ENCODE data around the gene OTOF. TPM values are rescaled to one million over a fixed set of nuclear protein-coding genes. Genes with fewer than 3 reads are reported as not detected.

Gene OTOF
- total and polyA plus RNA-seq, 2 donors (not counting 1 experiment from before 2014, with no cell fraction given): not detected

DNA sequence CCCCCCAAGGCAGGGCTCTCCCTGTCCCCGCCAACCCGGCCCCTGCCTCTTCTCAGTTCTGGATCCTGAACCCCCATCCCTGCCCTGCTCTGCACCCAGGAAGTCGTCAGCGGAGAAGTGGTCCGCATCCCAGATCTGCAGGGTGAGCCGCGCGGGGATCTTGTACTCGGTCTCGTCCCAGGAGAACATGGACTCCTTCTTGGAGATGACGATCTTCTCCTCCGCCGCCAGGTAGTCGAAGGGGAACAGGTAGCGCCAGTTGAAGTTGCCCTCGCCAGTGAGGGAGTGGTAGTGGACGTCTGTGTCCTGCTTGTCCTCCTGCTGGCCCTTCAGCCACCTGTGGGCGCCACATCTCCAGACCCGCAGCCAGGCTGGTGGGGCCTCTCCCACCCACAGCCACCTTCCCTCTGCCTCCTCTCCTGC lies 16.3 kb downstream of the OTOF start:
- Histone ChIP-seq H3K9ac (ENCODE audit: insufficient read depth, low read length) (no peak overlapping the region), H3K36me3 (ENCODE audit: control insufficient read depth, insufficient read depth, low read length) (no peaks in the 10 kb centered on the region), H4K20me1 (ENCODE audit: control insufficient read depth, extremely low read depth, insufficient read depth, low read length) (no peaks in the 10 kb centered on the region), H3K4me2 (ENCODE audit: extremely low read depth, insufficient read depth, low read length) (no peak overlapping the region), H2AFZ (ENCODE audit: low read length) (no peak overlapping the region), H3K79me2 (ENCODE audit: control insufficient read depth, insufficient read depth, low read length) (no peaks in the 10 kb centered on the region), H3K4me3 (replicated peaks in 1 of 4; ENCODE audit: control extremely low read depth in 1 of 4, insufficient read depth in 1 of 4, low read depth in 3 of 4, low read length in 4 of 4) (no peak overlapping the region), H3K27ac (ENCODE audit: insufficient read depth, low read length) (no peak overlapping the region), H3K4me1 (ENCODE audit: control insufficient read depth, extremely low read depth, insufficient read depth, low read length) (no peaks in the 10 kb centered on the region), H3K27me3 (ENCODE audit: control insufficient read depth, insufficient read depth, low read length) (no peaks in the 10 kb centered on the region), H3K9me3 (ENCODE audit: control insufficient read depth, insufficient read depth, low read depth, low read length) (no peaks in the 10 kb centered on the region)
- no peak for TF ChIP-seq EZH2 (IDR thresholded peaks at IDR 0.05; ENCODE audit: low read length, missing control alignments)
- TF ChIP-seq CTCF (conservative IDR thresholded peaks at IDR 0.05 in 1 of 2, IDR thresholded peaks at IDR 0.05 in 1 of 2; ENCODE audit: low read depth in 1 of 2, low read length in 2 of 2): no peak
- no peak for DNase-seq (ENCODE audit: low read depth in 2 of 2)

DNA sequence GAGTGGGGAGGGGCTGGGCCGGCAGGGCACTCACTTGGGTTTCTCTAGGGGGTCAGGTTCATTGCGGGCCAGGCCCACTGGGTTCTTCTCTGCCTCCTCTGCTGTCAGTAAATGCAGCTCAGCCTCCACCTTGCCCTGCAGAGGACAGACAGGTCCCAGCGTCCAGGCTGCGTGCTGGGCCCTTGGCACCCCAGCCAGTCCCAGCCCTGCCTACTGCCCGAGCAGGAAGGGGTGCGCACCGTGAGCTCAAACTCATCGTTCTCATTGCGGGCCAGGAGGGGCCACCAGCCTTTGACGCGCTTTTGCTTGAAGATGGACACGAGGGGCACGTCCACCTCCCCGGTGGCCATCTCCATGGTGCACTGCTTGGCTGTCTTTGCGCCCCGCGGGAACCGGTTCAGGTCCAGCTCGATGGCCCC lies 17.3 kb downstream of the OTOF start:
- no peaks in the 10 kb centered on the region for H3K4me1 ChIP-seq (ENCODE audit: control insufficient read depth, extremely low read depth, insufficient read depth, low read length)

GRCh38 chr2:26459991-26460612 lies 17.8 kb downstream of the OTOF start:
- H3K4me3 ChIP-seq (replicated peaks in 1 of 4; ENCODE audit: control extremely low read depth in 1 of 4, insufficient read depth in 1 of 4, low read depth in 3 of 4, low read length in 4 of 4): no peak overlapping the region
- H3K9me3 ChIP-seq (ENCODE audit: control insufficient read depth, insufficient read depth, low read depth, low read length): no peaks in the 10 kb centered on the region
- H3K9ac ChIP-seq (ENCODE audit: insufficient read depth, low read length): no peak overlapping the region
- no peaks in the 10 kb centered on the region for H3K36me3 ChIP-seq (ENCODE audit: control insufficient read depth, insufficient read depth, low read length)
- TF ChIP-seq CTCF (conservative IDR thresholded peaks at IDR 0.05 in 1 of 2, IDR thresholded peaks at IDR 0.05 in 1 of 2; ENCODE audit: low read depth in 1 of 2, low read length in 2 of 2): no peak
- TF ChIP-seq EZH2 (IDR thresholded peaks at IDR 0.05; ENCODE audit: low read length, missing control alignments): no peak
- no peaks in the 10 kb centered on the region for H3K4me1 ChIP-seq (ENCODE audit: control insufficient read depth, extremely low read depth, insufficient read depth, low read length)
- H2AFZ ChIP-seq (ENCODE audit: low read length): no peak overlapping the region
- no peak overlapping the region for H3K27ac ChIP-seq (ENCODE audit: insufficient read depth, low read length)
- H3K79me2 ChIP-seq (ENCODE audit: control insufficient read depth, insufficient read depth, low read length): no peaks in the 10 kb centered on the region
- no peak for DNase-seq (ENCODE audit: low read depth in 2 of 2)
- no peak overlapping the region for H3K4me2 ChIP-seq (ENCODE audit: extremely low read depth, insufficient read depth, low read length)
- no peaks in the 10 kb centered on the region for H4K20me1 ChIP-seq (ENCODE audit: control insufficient read depth, extremely low read depth, insufficient read depth, low read length)
- no peaks in the 10 kb centered on the region for H3K27me3 ChIP-seq (ENCODE audit: control insufficient read depth, insufficient read depth, low read length)

More for the DNA sequence above, 17.3 kb downstream of the OTOF start:
- H4K20me1 ChIP-seq (ENCODE audit: control insufficient read depth, extremely low read depth, insufficient read depth, low read length): no peaks in the 10 kb centered on the region
- DNase-seq (ENCODE audit: low read depth in 2 of 2): no peak
- no peak overlapping the region for H3K4me3 ChIP-seq (replicated peaks in 1 of 4; ENCODE audit: control extremely low read depth in 1 of 4, insufficient read depth in 1 of 4, low read depth in 3 of 4, low read length in 4 of 4)
- no peaks in the 10 kb centered on the region for H3K9me3 ChIP-seq (ENCODE audit: control insufficient read depth, insufficient read depth, low read depth, low read length)
- no peaks in the 10 kb centered on the region for H3K27me3 ChIP-seq (ENCODE audit: control insufficient read depth, insufficient read depth, low read length)
- H3K9ac ChIP-seq (ENCODE audit: insufficient read depth, low read length): no peak overlapping the region
- no peaks in the 10 kb centered on the region for H3K79me2 ChIP-seq (ENCODE audit: control insufficient read depth, insufficient read depth, low read length)
- TF ChIP-seq EZH2 (IDR thresholded peaks at IDR 0.05; ENCODE audit: low read length, missing control alignments): no peak
- TF ChIP-seq CTCF (conservative IDR thresholded peaks at IDR 0.05 in 1 of 2, IDR thresholded peaks at IDR 0.05 in 1 of 2; ENCODE audit: low read depth in 1 of 2, low read length in 2 of 2): no peak
- no peak overlapping the region for H3K27ac ChIP-seq (ENCODE audit: insufficient read depth, low read length)
- no peaks in the 10 kb centered on the region for H3K36me3 ChIP-seq (ENCODE audit: control insufficient read depth, insufficient read depth, low read length)
- no peak overlapping the region for H2AFZ ChIP-seq (ENCODE audit: low read length)
- no peak overlapping the region for H3K4me2 ChIP-seq (ENCODE audit: extremely low read depth, insufficient read depth, low read length)
